ENCODE results near the gene DNHD1. TPM values are rescaled to one million over a fixed set of nuclear protein-coding genes. Genes with fewer than 3 reads are reported as not detected.

The DNHD1 gene
- total RNA-seq, 1 experiment from 2014 or later, result 11.5 TPM

GRCh38 chr11:6616596-6617250, 119.6 kb downstream of the DNHD1 start:
- no peak for TF ChIP-seq STAT6 (CRISPR knock-in tag; conservative IDR thresholded peaks at IDR 0.05; ENCODE audit: low read depth)
- no peaks in the 10 kb centered on the region for H3K9me3 Mint-ChIP-seq
- no peaks in the 10 kb centered on the region for H3K27me3 Mint-ChIP-seq (ENCODE audit: low read depth)
- ChIA-PET CTCF (interaction anchor here (0.7 to 1.2 kb wide), 2 partner anchors 138 to 173 kb away, joined by 3 read pairs; no protein-coding TSS in a partner anchor), POLR2A (no interaction called here)
- H3K4me3 Mint-ChIP-seq, result no peak overlapping the region
- no peak for DNase-seq (ENCODE audit: low spot score)
- no peak overlapping the region for H3K27ac Mint-ChIP-seq
- no peaks in the 10 kb centered on the region for H3K4me1 Mint-ChIP-seq
- H3K36me3 Mint-ChIP-seq, result no peaks in the 10 kb centered on the region
- ATAC-seq, result no peak

- Mint-ChIP-seq H3K4me1 (no peaks in the 10 kb centered on the region), H3K27me3 (ENCODE audit: low read depth) (no peaks in the 10 kb centered on the region), H3K4me3 (no peak overlapping the region), H3K36me3 (no peaks in the 10 kb centered on the region), H3K27ac (no peak overlapping the region), H3K9me3 (no peaks in the 10 kb centered on the region)
- ATAC-seq, result no peak
- TF ChIP-seq E2F5 (CRISPR knock-in tag; IDR thresholded peaks at IDR 0.05) (no peak), MXD4 (CRISPR knock-in tag; IDR thresholded peaks at IDR 0.05; ENCODE audit: borderline replicate concordance) (no peak), ZNF416 (CRISPR knock-in tag; IDR thresholded peaks at IDR 0.05) (no peak), ESRRA (CRISPR knock-in tag; IDR thresholded peaks at IDR 0.05; ENCODE audit: borderline replicate concordance) (no peak), ELF4 (CRISPR knock-in tag; IDR thresholded peaks at IDR 0.05; ENCODE audit: low read depth) (no peak), ZNF396 (CRISPR knock-in tag; IDR thresholded peaks at IDR 0.05; ENCODE audit: borderline replicate concordance) (no peak)
- CTCF ChIA-PET, result interaction anchor here (1.3 kb wide), 1 partner anchor 66 kb away, joined by 4 read pairs; the partner anchor contains the start of gene MRPL17
- POLR2A ChIA-PET, result no interaction called here
- no peak for DNase-seq (ENCODE audit: low spot score)
Measured at GRCh38 chr11:6617315-6617781, 120.3 kb downstream of the DNHD1 start.

GRCh38 chr11:6618117-6619003, 121.3 kb downstream of the DNHD1 start:
- no peak for DNase-seq (ENCODE audit: low spot score)
- Mint-ChIP-seq H3K27me3 (ENCODE audit: low read depth) (no peaks in the 10 kb centered on the region), H3K27ac (no peak overlapping the region), H3K4me1 (no peaks in the 10 kb centered on the region), H3K9me3 (no peaks in the 10 kb centered on the region), H3K4me3 (no peak overlapping the region), H3K36me3 (no peaks in the 10 kb centered on the region)
- ChIA-PET CTCF (interaction anchor here (0.6 to 3.2 kb wide), 16 partner anchors 12 to 255 kb away, joined by 3 to 12 read pairs (median 4); partner anchors contain the start of genes ILK, MRPL17 and RRP8), POLR2A (interaction anchor here (0.5 to 1.8 kb wide), 7 partner anchors 11 to 75 kb away, joined by 3 to 6 read pairs (median 4); partner anchors contain the start of genes ILK and MRPL17)
- no peak for ATAC-seq
- TF ChIP-seq ATF2 (CRISPR knock-in tag; IDR thresholded peaks at IDR 0.05; ENCODE audit: borderline replicate concordance, low read depth) (no peak), SOX15 (CRISPR knock-in tag; IDR thresholded peaks at IDR 0.05) (no peak), ATF6 (CRISPR knock-in tag; IDR thresholded peaks at IDR 0.05) (no peak), TCF7 (CRISPR knock-in tag; IDR thresholded peaks at IDR 0.05; ENCODE audit: low read depth) (no peak)
